Endothelial cell of umbilical vein (primary cell): ENCODE results near the gene AP2A2. TPM values are rescaled to one million over a fixed set of nuclear protein-coding genes. Genes with fewer than 3 reads are reported as not detected.

Source experiments
- BruUV-seq: library from RNA; stranded (reverse); fragments of 400-500 nt; replicated peaks from 2 replicates; lab custom pipeline; 2021; lab: Mats Ljungman, UMichigan
- CTCF ChIA-PET: fragments of 300-600, 350-600 bp; sonication (Branson Sonifier 250); formaldehyde crosslinking; loops from one replicate; lab custom pipeline; 2021; ENCODE audit warnings: antibody characterized with exemption, inconsistent platforms; lab: Charles Lee
- POLR2A ChIA-PET: fragments of 300-600, 350-600 bp; sonication (Branson Sonifier 250); formaldehyde crosslinking; loops from one replicate; lab custom pipeline; 2021; ENCODE audit warnings: antibody characterized with exemption, inconsistent platforms; lab: Charles Lee
- DNase-seq: peaks from one replicate; pipeline ENCODE4 v3.0.0-alpha.2; 2011; ENCODE audit warnings: low read depth, low spot score
- FAIRE-seq: peaks from 2 replicates; lab custom pipeline; 2011; peaks lifted over from hg19 to GRCh38; lab: Jason Lieb, UNC
- H2AFZ ChIP-seq: 2 replicates; pipeline ENCODE4 v1.6.0; 2012; ENCODE audit warnings: low read depth, low read length, control low read depth, inconsistent platforms
- H3K27ac ChIP-seq: 2 replicates; pipeline ENCODE4 v1.5.1; 2011; ENCODE audit warnings: low read depth, mild to moderate bottlenecking, control low read depth, low read length, moderate library complexity; ENCODE audit not compliant: insufficient read depth
- H3K27me3 ChIP-seq, 2 experiments: 2 replicates each; pipeline versions ENCODE4 v1.6.0 to v1.6.1; 2011; ENCODE audit warnings: low read length in 2 of 2, mixed read lengths in 1 of 2; ENCODE audit not compliant: control insufficient read depth in 2 of 2, insufficient read depth in 2 of 2
- H3K36me3 ChIP-seq, 2 experiments: 2 replicates in 1 of 2; 3 replicates in 1 of 2; pipeline ENCODE4 v1.5.1; 2011; ENCODE audit warnings: low read length in 2 of 2, mild to moderate bottlenecking in 1 of 2, moderate library complexity in 1 of 2; ENCODE audit not compliant: control insufficient read depth in 2 of 2, insufficient read depth in 2 of 2; ENCODE audit errors: extremely low read depth in 1 of 2
- H3K4me1 ChIP-seq: 3 replicates; pipeline ENCODE4 v1.5.1; 2011; ENCODE audit warnings: mild to moderate bottlenecking, low read length; ENCODE audit not compliant: control insufficient read depth, insufficient read depth; ENCODE audit errors: extremely low read depth
- H3K4me2 ChIP-seq: 2 replicates; pipeline ENCODE4 v1.6.1; 2011; ENCODE audit warnings: low read length, control low read depth, mixed read lengths; ENCODE audit not compliant: insufficient read depth
- H3K4me3 ChIP-seq, 3 experiments: fragments of 200-600 bp in 1 of 3; sonication (generic), shearing (Covaris generic) in 1 of 3; replicated peaks in 1 of 3; 2 replicates each; pipeline ENCODE4 v1.5.1; 2011 to 2016; ENCODE audit warnings: control low read depth in 3 of 3, low read length in 3 of 3, mild to moderate bottlenecking in 2 of 3, inconsistent platforms in 1 of 3, low read depth in 1 of 3, moderate library complexity in 1 of 3; ENCODE audit not compliant: insufficient read depth in 1 of 3
- H3K79me2 ChIP-seq: 2 replicates; pipeline ENCODE4 v1.6.0; 2012; ENCODE audit warnings: low read length, inconsistent platforms; ENCODE audit not compliant: control insufficient read depth, insufficient read depth
- H3K9ac ChIP-seq: replicated peaks from 2 replicates; pipeline ENCODE3; 2011; ENCODE audit warnings: low read length, control low read depth; ENCODE audit not compliant: insufficient read depth; ENCODE audit errors: extremely low read depth
- H3K9me1 ChIP-seq: replicated peaks from 3 replicates; pipeline ENCODE4 v1.6.0; 2011; ENCODE audit warnings: mild to moderate bottlenecking, low read length; ENCODE audit not compliant: control insufficient read depth, insufficient read depth; ENCODE audit errors: extremely low read depth
- H3K9me3 ChIP-seq: replicated peaks from 2 replicates; pipeline ENCODE4 v1.5.1; 2012; ENCODE audit warnings: low read length, inconsistent platforms; ENCODE audit not compliant: control insufficient read depth, insufficient read depth
- H4K20me1 ChIP-seq: replicated peaks from 2 replicates; pipeline ENCODE3; 2011; ENCODE audit warnings: mild to moderate bottlenecking, low read length; ENCODE audit not compliant: control insufficient read depth, insufficient read depth; ENCODE audit errors: extremely low read depth
- EZH2 ChIP-seq: IDR thresholded peaks from 2 replicates; pipeline ENCODE4 v1.6.1; 2012; ENCODE audit warnings: borderline replicate concordance, low read depth, mild to moderate bottlenecking, moderate library complexity, low read length, inconsistent platforms; ENCODE audit not compliant: severe bottlenecking
- FOS ChIP-seq: IDR thresholded peaks from 2 replicates; pipeline ENCODE4 v1.6.1; 2011; ENCODE audit warnings: mild to moderate bottlenecking, low read length, moderate library complexity, borderline replicate concordance; ENCODE audit not compliant: insufficient read depth
- GATA2 ChIP-seq: IDR thresholded peaks from 2 replicates; pipeline ENCODE4 v1.7.0; 2011; ENCODE audit warnings: low read depth, mild to moderate bottlenecking, moderate library complexity, mixed read lengths, low read length; ENCODE audit not compliant: insufficient read length, insufficient read depth
- JUN ChIP-seq: IDR thresholded peaks from 2 replicates; pipeline ENCODE4 v1.6.1; 2011; ENCODE audit warnings: borderline replicate concordance, low read depth; ENCODE audit not compliant: insufficient read length, insufficient read depth
- MYC ChIP-seq: IDR thresholded peaks from one replicate; pipeline ENCODE4 v1.6.1; 2011; ENCODE audit warnings: mild to moderate bottlenecking, low read depth, low read length
- POLR2A ChIP-seq: IDR thresholded peaks from 2 replicates; pipeline ENCODE4 v1.6.1; 2012; ENCODE audit warnings: low read depth, mild to moderate bottlenecking, control low read depth, low read length
- POLR2AphosphoS5 ChIP-seq: IDR thresholded peaks from 2 replicates; pipeline ENCODE4 v1.6.1; 2012; ENCODE audit warnings: low read depth, mild to moderate bottlenecking, control low read depth, low read length, moderate library complexity; ENCODE audit not compliant: insufficient read depth
- dilution Hi-C: fragments of 300-500 bp; cut with MboI; formaldehyde crosslinking; loops from one replicate; pipeline ENCODE4 v1.15.0; 2019; ENCODE audit warnings: low sequenced_read_pairs; ENCODE audit not compliant: extremely low pct_ligation_motif_present
- intact Hi-C: fragments of 100-400 bp; cut with micrococcal nuclease; formaldehyde crosslinking; loops from one replicate; pipeline ENCODE4 v1.10.0; 2022
- polyA plus RNA-seq, 4 experiments: library from polyadenylated mRNA; depleted of rRNA in 3 of 4; stranded (reverse) in 3 of 4; unstranded in 1 of 4; fragments of >200 nt; gene quantifications; 2 replicates each; pipeline versions ENCODE4 v1.2.1 to v1.2.3, GENCODE V29; 2011 to 2012; ENCODE audit warnings: missing spikeins in 1 of 4
- total RNA-seq: library from RNA; stranded (reverse); gene quantifications from 2 replicates; pipeline ENCODE4 v1.2.3, GENCODE V29; 2021
- TF ChIP-seq, protein P1 (sequence below): IDR thresholded peaks from 2 replicates; pipeline ENCODE4 v1.6.1; 2011; ENCODE audit not compliant: insufficient read depth, insufficient read length
- TF ChIP-seq, protein P2 (sequence below), 2 donors: IDR thresholded peaks; 1 replicate in 1 of 2; 2 replicates in 1 of 2; pipeline ENCODE4 v1.5.1; 2011; ENCODE audit warnings: low read length in 2 of 2, mild to moderate bottlenecking in 2 of 2, moderate library complexity in 2 of 2, control low read depth in 1 of 2, inconsistent platforms in 1 of 2, low read depth in 1 of 2; ENCODE audit not compliant: insufficient read depth in 1 of 2; ENCODE audit errors: extremely low read depth in 1 of 2

Gene AP2A2
- total and polyA plus RNA-seq, 2 donors (not counting 3 experiments of a cell fraction or from before 2014, with no cell fraction given) = 89.5 to 92.6 TPM

DNA sequence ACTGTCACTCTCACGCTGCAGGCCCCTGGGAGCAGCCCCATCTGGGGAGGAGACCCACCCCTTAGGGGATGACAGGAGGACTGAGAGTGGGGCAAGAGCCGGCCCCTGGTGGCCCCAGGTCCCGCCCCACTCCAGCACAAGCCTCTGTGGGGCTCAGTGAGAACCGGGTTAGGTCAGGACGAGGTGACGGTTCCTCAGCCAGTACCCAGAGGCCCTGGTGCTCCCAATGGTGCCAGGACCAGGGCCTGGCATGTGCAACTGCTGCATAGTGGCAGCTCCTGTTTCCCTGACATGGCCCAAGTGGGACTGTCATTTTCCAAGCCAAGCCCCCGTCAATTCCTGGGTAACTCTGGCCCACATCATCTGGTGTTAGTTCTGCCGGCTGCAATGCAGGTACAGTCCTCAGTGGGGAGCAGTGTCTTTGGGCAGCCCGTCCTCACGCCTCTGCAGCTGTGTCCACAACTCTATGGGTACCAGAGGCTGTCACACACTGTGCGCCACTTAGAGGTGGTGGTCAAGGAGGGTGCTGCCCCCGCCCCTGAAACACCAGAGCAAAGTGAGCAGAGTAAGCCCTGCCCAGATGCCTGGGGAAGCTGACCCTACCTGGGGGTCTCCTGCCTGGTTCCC lies 31.0 kb upstream of the AP2A2 start:
- Histone ChIP-seq H3K9me1 (no peaks in the 10 kb centered on the region), H2AFZ (no peak overlapping the region), H3K4me1 (no peaks in the 10 kb centered on the region), H3K9me3 (no peaks in the 10 kb centered on the region), H3K4me3 (no peak overlapping the region), H3K9ac (no peak overlapping the region), H3K4me2 (no peak overlapping the region), H3K27ac (no peak overlapping the region), H3K27me3 (no peaks in the 10 kb centered on the region), H3K79me2 (no peaks in the 10 kb centered on the region), H3K36me3 (peaks cover 0 to 5% of the 10 kb centered on the region in 2 experiments), H4K20me1 (no peaks in the 10 kb centered on the region)
- BruUV-seq = no TSS peak
- DNase-seq = no peak
- no peak for FAIRE-seq
- CTCF ChIA-PET = interaction anchor here (0.6 to 1.6 kb wide), 4 partner anchors 20 to 157 kb away, joined by 3 read pairs; no protein-coding TSS in a partner anchor
- intact Hi-C loops = no loop called here
- TF ChIP-seq POLR2A (no peak), FOS (no peak), EZH2 (no peak), GATA2 (no peak), MYC (no peak), JUN (no peak), POLR2AphosphoS5 (no peak)
- TF ChIP-seq, protein P1, sequence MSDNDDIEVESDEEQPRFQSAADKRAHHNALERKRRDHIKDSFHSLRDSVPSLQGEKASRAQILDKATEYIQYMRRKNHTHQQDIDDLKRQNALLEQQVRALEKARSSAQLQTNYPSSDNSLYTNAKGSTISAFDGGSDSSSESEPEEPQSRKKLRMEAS = no peak
- TF ChIP-seq, protein P2, sequence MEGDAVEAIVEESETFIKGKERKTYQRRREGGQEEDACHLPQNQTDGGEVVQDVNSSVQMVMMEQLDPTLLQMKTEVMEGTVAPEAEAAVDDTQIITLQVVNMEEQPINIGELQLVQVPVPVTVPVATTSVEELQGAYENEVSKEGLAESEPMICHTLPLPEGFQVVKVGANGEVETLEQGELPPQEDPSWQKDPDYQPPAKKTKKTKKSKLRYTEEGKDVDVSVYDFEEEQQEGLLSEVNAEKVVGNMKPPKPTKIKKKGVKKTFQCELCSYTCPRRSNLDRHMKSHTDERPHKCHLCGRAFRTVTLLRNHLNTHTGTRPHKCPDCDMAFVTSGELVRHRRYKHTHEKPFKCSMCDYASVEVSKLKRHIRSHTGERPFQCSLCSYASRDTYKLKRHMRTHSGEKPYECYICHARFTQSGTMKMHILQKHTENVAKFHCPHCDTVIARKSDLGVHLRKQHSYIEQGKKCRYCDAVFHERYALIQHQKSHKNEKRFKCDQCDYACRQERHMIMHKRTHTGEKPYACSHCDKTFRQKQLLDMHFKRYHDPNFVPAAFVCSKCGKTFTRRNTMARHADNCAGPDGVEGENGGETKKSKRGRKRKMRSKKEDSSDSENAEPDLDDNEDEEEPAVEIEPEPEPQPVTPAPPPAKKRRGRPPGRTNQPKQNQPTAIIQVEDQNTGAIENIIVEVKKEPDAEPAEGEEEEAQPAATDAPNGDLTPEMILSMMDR (IDR thresholded peaks at IDR 0.05; ENCODE audit: extremely low read depth in 1 of 2, insufficient read depth in 1 of 2, low read depth in 1 of 2, low read length in 2 of 2) = no peak
- dilution Hi-C loops = no loop called here
- POLR2A ChIA-PET = no interaction called here
